DND-41 (cell line): ENCODE results near the gene USH1C.

ENCODE experiments used
- ATAC-seq: fragments of 200-7000 bp; cut with Tn5 transposase; 3 replicates; pipeline ENCODE4 v1.9.1; 2021; ENCODE audit warnings: low read depth; ENCODE audit not compliant: insufficient read depth
- DNase-seq: peaks from one replicate; pipeline ENCODE4 v3.0.0-alpha.2; 2020
- H2AFZ ChIP-seq: 2 replicates; pipeline ENCODE4 v1.6.0; 2012; ENCODE audit warnings: low read depth, low read length
- H3K27ac ChIP-seq: 2 replicates; pipeline ENCODE4 v1.5.1; 2012; ENCODE audit warnings: low read length, inconsistent platforms
- H3K27me3 ChIP-seq: fragments of 200-600 bp; sonication (generic); 2 replicates; pipeline ENCODE4 v1.6.0; 2012; ENCODE audit warnings: low read length, mild to moderate bottlenecking, inconsistent platforms; ENCODE audit not compliant: insufficient read depth, poor library complexity
- H3K36me3 ChIP-seq: 2 replicates; pipeline ENCODE4 v1.5.1; 2012; ENCODE audit warnings: low read length, inconsistent platforms; ENCODE audit not compliant: insufficient read depth
- H3K4me1 ChIP-seq: 2 replicates; pipeline ENCODE4 v1.5.1; 2012; ENCODE audit warnings: mild to moderate bottlenecking, low read length; ENCODE audit not compliant: insufficient read depth
- H3K4me2 ChIP-seq: 2 replicates; pipeline ENCODE4 v1.6.0; 2012; ENCODE audit warnings: mild to moderate bottlenecking, moderate library complexity, low read length, inconsistent platforms; ENCODE audit not compliant: insufficient read depth
- H3K4me3 ChIP-seq, 2 experiments: fragments of 200-600 bp in 1 of 2; shearing (Covaris generic) in 1 of 2; 2 replicates each; pipeline ENCODE4 v1.5.1; 2012 to 2016; ENCODE audit warnings: inconsistent platforms in 2 of 2, low read length in 2 of 2, mild to moderate bottlenecking in 2 of 2, low read depth in 1 of 2, moderate library complexity in 1 of 2
- H3K79me2 ChIP-seq: 2 replicates; pipeline ENCODE4 v1.6.0; 2012; ENCODE audit warnings: low read length, inconsistent platforms; ENCODE audit not compliant: insufficient read depth
- H3K9ac ChIP-seq: 2 replicates; pipeline ENCODE4 v1.6.0; 2012; ENCODE audit warnings: low read depth, mild to moderate bottlenecking, inconsistent platforms, low read length, moderate library complexity
- H3K9me3 ChIP-seq: 2 replicates; pipeline ENCODE4 v1.5.1; 2012; ENCODE audit warnings: low read length, moderate library complexity, mild to moderate bottlenecking, inconsistent platforms; ENCODE audit not compliant: insufficient read depth, severe bottlenecking
- H4K20me1 ChIP-seq: 2 replicates; pipeline ENCODE4 v1.6.0; 2012; ENCODE audit warnings: low read length; ENCODE audit not compliant: insufficient read depth
- EZH2 ChIP-seq: IDR thresholded peaks from 3 replicates; pipeline ENCODE4 v1.6.1; 2012; ENCODE audit warnings: borderline replicate concordance, low read depth, mild to moderate bottlenecking, moderate library complexity, low read length, inconsistent platforms; ENCODE audit not compliant: severe bottlenecking
- TF ChIP-seq, protein P1 (sequence below): IDR thresholded peaks from 2 replicates; pipeline ENCODE4 v1.5.1; 2012; ENCODE audit warnings: borderline replicate concordance, low read length, moderate library complexity, mild to moderate bottlenecking; ENCODE audit not compliant: poor library complexity, severe bottlenecking; ENCODE audit errors: extremely low read depth

Gene USH1C

DNA sequence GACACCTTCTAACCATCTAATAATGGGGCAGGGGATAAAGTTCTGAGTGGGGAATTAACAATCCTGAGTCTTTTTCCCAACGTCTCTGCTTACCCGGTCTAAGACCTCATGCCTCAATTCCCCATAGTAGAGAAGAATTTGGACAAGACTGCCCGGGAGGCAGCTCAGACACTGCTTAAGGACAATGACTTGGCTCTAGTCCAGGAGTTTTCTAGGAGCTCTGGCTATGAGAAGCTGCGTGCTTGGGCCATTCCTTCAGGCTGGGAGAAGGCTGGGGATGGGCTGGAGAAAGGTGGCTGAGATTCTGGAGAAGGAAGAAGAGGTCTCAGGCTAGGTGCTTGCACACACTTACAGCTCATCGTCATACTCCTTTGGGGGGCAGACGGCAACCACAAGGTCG, 47.8 kb downstream of the USH1C start:
- Histone ChIP-seq H3K4me3 (no peak overlapping the region), H2AFZ (no peak overlapping the region), H3K4me2 (no peak overlapping the region), H3K36me3 (no peaks in the 10 kb centered on the region), H3K9ac (no peak overlapping the region), H3K4me1 (peaks cover 8% of the 10 kb centered on the region), H3K27ac (no peak overlapping the region), H3K27me3 (no peaks in the 10 kb centered on the region), H3K79me2 (no peaks in the 10 kb centered on the region), H4K20me1 (no peaks in the 10 kb centered on the region), H3K9me3 (no peaks in the 10 kb centered on the region)
- TF ChIP-seq EZH2: no peak
- DNase-seq (no peak), ATAC-seq (no peak)

DNA sequence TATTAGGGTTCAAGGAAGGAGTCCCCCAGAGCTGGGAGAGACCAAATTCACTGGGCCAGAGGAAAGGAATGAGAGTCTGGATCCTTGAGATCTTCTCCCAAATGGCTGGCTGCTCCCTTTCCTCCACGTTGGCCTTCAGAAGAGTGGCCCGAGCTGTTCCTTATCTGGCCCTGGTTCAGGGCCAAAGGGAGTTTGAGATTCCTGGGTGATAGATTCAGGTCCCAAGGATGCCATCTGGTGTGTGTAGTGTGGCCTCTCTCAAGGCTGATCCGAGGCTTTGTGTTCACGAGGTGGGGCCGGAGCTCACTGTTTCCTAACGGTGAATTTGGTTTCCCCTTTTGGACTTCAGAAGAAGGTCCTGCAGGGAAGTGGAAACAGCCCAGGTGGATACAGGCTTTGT, 50.2 kb downstream of the USH1C start:
- TF ChIP-seq EZH2: no peak
- TF ChIP-seq, protein P1, sequence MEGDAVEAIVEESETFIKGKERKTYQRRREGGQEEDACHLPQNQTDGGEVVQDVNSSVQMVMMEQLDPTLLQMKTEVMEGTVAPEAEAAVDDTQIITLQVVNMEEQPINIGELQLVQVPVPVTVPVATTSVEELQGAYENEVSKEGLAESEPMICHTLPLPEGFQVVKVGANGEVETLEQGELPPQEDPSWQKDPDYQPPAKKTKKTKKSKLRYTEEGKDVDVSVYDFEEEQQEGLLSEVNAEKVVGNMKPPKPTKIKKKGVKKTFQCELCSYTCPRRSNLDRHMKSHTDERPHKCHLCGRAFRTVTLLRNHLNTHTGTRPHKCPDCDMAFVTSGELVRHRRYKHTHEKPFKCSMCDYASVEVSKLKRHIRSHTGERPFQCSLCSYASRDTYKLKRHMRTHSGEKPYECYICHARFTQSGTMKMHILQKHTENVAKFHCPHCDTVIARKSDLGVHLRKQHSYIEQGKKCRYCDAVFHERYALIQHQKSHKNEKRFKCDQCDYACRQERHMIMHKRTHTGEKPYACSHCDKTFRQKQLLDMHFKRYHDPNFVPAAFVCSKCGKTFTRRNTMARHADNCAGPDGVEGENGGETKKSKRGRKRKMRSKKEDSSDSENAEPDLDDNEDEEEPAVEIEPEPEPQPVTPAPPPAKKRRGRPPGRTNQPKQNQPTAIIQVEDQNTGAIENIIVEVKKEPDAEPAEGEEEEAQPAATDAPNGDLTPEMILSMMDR: no peak
- no peaks in the 10 kb centered on the region for H3K36me3 ChIP-seq
- no peak overlapping the region for H2AFZ ChIP-seq
- H4K20me1 ChIP-seq: no peaks in the 10 kb centered on the region
- H3K27me3 ChIP-seq: no peaks in the 10 kb centered on the region
- ATAC-seq: no peak
- no peaks in the 10 kb centered on the region for H3K9me3 ChIP-seq
- DNase-seq: no peak
- H3K9ac ChIP-seq: no peak overlapping the region
- peaks cover 8% of the 10 kb centered on the region for H3K4me1 ChIP-seq
- H3K27ac ChIP-seq: no peak overlapping the region
- no peak overlapping the region for H3K4me3 ChIP-seq
- H3K79me2 ChIP-seq: no peaks in the 10 kb centered on the region
- no peak overlapping the region for H3K4me2 ChIP-seq

DNA sequence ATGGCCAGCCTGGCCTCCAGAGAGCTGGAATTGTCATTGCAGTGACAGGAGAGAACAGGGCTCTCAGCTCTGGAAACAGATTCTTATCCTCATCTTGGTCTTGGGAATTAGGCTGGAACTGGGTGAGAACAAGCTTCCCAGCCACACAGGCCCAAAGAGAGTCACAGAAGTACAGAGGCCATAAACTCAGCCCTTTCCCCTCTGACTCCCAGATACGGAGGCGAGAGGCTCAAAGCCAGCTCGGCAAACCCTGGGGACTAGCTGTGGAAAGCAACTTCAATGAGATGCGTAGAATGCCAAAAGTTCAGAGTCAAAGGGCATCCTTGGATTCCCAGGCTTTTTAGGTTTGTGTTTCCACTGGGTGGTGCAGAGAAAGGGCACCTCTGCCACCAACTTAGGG, 53.3 kb downstream of the USH1C start:
- Histone ChIP-seq H3K9me3 (no peaks in the 10 kb centered on the region), H3K4me1 (peaks cover 8% of the 10 kb centered on the region), H3K79me2 (no peaks in the 10 kb centered on the region), H3K27ac (no peak overlapping the region), H3K4me2 (no peak overlapping the region), H3K27me3 (no peaks in the 10 kb centered on the region), H3K9ac (no peak overlapping the region), H3K4me3 (no peak overlapping the region), H4K20me1 (no peaks in the 10 kb centered on the region), H2AFZ (no peak overlapping the region), H3K36me3 (no peaks in the 10 kb centered on the region)
- no peak for ATAC-seq
- TF ChIP-seq, protein P1: no peak
- no peak for TF ChIP-seq EZH2
- no peak for DNase-seq

DNA sequence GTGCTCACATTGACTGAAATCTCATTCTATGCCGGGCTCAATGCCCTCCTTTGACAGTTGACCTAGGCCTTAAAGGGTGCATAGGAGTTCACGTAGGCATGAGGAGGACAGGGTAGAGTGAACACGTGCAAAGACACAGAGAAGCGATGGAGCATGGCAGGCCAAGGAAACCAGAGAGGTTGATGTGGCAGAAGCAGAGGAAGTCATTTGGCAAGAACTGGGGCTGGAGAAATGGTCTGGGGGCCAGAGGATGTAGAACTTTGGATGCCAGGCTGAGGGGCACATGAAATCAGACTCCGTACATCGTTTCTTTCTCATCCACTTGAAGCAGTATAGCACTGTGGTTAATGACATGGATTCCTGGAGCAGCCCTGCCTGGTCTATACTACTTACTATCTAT, 54.0 kb downstream of the USH1C start:
- H3K27ac ChIP-seq: no peak overlapping the region
- TF ChIP-seq, protein P1: no peak
- no peak for TF ChIP-seq EZH2
- H4K20me1 ChIP-seq: no peaks in the 10 kb centered on the region
- H3K4me1 ChIP-seq: peaks cover 8% of the 10 kb centered on the region
- H3K4me3 ChIP-seq: no peak overlapping the region
- H3K9me3 ChIP-seq: no peaks in the 10 kb centered on the region
- H2AFZ ChIP-seq: no peak overlapping the region
- H3K9ac ChIP-seq: no peak overlapping the region
- no peak for ATAC-seq
- H3K36me3 ChIP-seq: no peaks in the 10 kb centered on the region
- no peak for DNase-seq
- H3K27me3 ChIP-seq: no peaks in the 10 kb centered on the region
- no peaks in the 10 kb centered on the region for H3K79me2 ChIP-seq
- no peak overlapping the region for H3K4me2 ChIP-seq
